ENCODE data around the gene CACNA1S.

Gene CACNA1S

DNA sequence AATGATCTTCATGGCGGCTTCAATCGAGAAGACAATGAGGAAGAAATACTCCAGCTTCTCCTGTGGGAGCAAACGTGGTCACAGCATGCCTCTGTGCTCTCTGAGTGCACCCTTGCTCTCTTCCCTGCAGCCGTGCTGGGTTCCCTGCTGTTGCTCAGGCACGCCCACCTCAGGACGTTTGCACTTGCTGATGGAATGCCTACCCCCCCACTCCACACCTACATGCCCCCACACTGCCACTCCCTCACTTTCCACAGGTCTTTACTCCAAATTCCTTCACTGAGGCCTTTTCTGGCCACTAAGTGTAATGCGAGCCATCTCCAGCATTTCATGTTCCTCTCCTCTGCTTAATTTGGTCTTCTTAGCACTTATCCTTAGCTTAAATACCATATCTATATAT lies 18.3 kb downstream of the CACNA1S start:
- no peak for DNase-seq (ENCODE audit: low read depth)

DNA sequence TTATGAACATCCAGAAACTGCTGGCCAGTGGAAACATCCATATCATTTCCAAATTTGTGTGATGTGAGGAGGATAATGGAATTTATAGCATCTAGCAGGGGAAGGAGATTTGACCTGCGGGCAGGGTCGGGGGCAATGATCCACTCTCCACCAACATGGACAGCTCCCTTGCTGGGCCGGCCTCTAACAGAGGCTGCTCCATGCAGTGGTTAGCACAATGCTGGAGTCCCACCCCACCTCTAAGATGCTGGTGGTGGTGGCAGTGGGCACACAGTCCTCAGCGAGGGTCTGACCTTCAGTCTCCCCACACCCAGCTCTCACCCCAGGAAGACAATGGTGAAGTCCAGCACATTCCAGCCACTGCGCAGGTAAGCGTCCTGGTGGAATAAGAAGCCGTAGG lies 18.7 kb downstream of the CACNA1S start:
- no peak for DNase-seq (ENCODE audit: low read depth)

DNA sequence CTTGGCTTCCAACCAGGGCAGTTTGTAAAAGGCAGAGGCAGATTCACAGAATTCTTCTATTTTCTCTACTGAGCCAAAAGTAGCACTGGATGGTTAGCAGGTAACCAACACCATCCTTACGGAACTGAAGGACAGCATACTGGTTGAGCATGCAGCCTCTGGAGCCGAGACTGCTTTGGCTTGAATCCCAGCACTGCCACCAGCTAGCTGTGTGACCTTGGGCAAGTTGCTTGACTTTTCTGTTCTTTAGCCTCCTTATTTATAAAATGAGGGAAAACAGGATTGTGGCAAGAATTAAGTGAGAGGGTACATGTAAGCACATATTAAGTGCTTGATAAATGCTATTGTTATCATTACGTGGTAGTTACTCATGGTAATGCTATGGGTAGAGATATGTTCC lies 19.5 kb downstream of the CACNA1S start:
- no peak for DNase-seq (ENCODE audit: low read depth)

DNA sequence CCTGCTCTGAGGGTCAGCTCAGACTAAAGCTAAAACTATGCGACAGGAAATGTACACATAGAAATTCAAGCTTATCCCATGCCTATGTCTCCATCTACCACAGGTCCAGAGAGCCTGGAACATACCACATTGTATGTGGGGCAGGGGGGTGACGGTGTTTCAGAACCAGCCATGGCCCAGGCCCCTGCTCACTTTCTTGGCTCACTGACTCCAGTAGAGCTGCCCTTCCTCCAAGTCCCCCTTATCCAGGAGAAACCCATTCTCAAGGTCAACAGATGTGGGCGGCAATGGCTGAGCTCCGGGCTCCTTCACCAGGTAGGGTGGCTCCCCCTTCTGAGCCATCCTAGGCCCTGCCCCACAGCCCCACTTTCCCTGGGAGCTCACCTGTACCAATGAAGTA lies 21.0 kb downstream of the CACNA1S start:
- DNase-seq (ENCODE audit: low read depth): no peak

DNA sequence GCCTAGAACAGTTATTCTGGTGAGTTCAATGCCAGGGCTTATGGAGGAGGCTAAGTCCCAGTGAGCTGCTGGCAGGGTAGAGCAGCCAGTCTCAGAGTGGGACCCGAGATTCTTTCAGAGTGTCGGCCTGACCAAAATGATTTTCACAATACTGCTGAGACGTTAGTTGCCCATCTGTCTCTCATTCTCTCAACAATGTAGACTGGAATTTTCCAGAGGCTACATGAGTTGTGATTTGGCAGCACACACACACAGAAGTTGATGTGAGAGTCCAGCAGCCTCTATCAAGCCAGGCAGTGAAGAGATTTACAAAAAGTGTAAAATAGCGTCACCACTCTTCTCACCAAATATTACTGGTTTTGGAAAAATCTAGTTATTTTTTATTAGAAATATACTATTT lies 21.7 kb downstream of the CACNA1S start:
- peak; percentile 31 for DNase-seq (ENCODE audit: low read depth)

DNA sequence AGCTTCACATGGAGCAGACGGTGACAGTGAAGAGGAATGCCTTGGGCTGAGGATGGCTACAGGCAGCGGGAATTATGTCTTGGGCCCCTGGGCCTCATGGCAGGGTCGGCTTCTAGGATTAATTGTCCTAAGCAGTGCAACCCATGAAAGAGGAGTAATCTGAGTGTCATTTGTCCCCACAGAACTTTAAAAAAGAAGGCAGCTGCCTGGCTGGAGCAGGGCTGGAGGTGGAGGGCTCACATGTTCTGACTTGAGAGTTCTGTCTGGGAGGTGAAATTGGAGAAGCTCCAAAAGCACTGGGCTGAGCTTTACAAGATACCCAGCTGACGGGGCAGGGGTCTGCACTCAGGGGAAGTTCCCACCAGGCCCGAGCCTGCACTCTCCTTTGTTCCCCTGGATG lies 22.6 kb downstream of the CACNA1S start:
- DNase-seq (ENCODE audit: low read depth): no peak

DNA sequence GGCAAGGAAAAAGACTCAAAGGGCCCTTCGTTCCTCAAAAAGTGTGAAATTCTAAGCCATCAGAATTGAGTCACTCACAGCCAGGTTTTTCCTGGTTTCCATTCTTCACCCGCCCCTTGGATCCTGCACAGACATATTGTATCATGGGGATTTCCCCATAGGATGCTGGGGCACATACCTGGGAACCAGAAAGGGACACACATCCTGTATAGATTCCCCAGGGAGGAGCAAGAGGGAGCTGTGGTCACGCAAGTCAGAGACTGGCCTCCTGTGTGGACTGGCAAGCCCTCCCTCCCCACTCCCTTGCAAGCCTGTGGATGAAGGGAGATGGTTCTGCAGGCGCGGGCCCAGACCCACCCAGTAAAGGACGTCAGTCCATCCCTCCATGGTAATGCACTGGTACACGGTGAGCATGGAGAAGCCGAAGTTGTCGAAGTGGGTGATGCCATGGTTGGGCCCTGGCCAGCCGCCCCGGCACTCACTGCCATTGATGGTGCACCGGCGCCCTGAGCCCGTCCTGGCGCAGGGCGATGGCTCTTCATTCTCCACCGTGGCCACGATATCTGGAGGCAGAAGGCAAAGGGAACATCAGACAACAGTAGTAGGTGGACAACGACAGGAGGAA lies 23.2 kb downstream of the CACNA1S start:
- no peak for DNase-seq (ENCODE audit: low read depth)

DNA sequence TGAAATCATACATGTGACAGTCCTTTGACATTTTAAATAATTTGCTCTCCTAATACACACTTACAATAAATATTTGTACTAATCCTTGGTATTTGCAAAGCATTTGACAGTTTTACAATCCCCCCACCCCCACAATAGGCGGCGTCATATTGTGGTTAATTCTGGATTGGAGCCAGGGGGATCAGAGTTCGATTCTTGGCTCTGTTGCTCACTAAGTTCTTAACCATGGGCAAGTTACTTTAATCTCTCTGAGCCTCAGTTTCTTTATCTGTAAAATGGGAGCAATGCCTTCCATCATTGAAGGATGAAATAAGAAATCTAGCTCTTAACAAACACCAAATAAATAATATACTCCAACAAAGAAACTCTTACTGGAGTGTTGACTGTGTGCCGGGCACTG lies 23.8 kb downstream of the CACNA1S start:
- DNase-seq (ENCODE audit: low read depth): no peak

DNA sequence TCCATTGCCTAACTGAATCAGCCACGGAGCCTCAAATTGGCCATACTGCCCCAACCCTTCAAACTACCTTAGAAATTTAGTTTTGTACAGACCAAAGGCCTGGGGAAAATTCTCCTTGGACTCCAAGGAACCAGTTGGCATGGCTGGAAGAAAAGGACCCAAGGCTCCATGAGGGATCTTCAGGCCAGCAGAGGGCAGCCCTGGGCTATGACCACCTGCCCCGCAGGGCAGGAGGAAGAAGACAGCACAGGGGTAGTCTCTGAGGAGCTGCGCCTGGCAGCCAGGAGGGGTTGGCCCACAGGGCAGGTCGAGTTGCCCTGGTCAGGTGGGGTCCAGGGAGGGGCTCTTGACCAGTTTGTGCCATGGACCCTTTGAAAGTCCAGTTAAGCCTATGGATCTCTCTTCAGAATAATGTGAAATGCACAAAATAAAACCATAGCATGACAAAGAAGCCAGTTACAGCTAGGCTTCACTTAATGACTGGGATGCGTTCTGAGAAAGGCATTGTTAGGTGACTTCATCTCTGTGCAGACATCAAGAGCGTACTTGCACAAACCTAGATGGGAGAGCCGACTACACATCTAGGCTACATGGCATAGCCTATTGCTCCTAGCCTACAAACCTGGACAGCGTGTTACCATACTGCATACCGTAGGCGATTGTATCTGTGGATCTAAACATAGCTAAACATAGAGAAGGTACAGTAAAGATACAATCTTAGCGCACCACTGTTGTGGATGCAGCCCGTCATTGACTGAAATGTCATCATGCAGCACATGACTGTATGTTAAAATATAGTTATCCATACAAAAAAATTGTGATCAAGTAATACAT lies 26.1 kb downstream of the CACNA1S start:
- DNase-seq (ENCODE audit: low read depth): peak; percentile 64

DNA sequence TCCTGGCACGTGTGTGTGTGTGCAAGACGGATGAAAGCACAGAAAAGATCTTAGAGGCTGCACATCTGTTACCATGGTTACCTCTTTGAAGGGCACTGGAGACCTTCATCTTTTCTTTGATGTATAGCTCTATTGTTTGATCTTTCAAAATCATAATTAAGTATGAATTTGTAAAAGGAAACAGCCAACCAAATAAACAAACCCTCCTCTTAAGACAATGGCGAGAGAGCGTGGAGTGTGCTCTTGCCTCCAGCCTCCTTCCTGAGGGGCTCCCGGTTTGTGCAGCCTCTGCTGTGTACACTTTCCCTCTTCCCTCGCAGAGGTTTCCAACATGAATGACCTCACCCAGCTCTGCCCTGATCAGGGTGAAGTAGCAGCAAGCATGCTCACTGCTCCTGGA lies 27.9 kb downstream of the CACNA1S start:
- DNase-seq (ENCODE audit: low read depth): no peak

DNA sequence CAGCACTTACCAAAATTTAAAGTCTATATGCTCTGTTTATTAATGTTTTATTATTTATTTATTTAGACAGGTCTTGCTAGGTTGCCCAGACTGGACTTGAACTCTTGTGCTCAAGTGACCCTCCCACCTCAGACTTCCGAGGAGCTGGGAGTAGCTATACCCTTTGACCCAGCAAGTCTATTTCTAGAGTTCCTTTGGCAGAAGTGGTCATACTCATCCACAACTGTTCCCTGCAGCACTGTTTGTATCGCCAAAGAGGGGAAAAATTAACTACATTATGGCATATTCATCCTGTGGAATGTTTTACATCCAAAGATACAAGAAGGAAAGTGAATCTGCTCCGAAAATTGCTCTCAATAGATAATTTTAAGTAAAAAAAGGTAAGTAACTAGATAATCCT lies 28.5 kb downstream of the CACNA1S start:
- no peak for DNase-seq (ENCODE audit: low read depth)

DNA sequence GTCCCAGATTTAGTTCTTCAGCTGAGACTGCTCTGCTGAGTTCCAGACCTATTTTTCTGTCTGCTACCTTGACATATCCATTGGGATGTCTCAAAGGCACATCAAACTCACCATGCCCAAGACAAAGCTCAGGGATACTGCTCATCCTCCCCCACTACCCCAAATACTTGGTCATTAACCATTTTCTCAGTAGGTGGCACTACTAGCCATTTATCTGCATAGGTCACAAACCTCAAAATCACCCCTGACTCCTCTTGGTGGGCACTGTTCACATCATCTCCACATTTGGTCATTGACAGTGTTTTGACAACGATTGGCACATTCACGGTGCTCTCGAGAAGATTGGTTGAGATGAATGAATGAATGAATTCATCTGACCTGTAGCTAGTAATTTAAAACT lies 32.1 kb downstream of the CACNA1S start:
- DNase-seq (ENCODE audit: low read depth): no peak

DNA sequence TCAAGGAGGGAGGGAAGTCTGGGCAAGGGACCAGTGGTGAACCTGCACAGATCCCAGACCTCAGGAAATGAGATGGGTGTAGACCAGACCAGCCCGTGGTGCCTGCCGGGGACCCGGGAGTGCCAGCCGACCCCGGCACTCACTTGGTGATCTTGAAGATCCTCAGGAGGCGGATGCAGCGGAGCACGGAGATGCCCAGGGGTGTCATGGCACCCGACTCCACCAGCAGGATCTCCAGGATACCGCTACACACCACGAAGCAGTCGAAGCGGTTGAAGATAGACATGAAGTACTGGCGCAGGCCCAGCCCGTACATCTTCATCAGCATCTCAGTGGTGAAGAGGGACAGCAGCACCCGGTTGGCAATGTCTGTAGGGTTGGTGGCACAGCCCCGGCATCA lies 34.5 kb downstream of the CACNA1S start:
- no peak for DNase-seq (ENCODE audit: low read depth)

DNA sequence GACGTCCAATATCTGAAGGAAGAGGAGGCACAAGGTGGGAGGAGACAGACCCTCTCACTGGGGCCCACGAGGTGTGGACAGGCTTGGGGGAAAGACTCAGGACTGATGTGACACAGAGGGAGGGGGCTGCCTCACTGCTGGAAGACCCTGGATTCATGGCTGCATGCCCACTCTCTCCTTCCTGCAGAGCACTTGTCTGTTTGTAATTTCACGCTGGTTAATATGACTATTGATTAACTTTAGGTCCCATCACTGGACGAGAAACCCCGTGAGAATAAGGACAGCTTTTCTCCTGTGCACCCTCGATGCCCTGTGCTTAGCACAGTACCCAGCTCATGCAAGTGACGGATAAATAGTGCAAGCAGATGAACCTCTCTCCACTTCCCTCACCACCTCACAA lies 35.1 kb downstream of the CACNA1S start:
- no peak for DNase-seq (ENCODE audit: low read depth)

DNA sequence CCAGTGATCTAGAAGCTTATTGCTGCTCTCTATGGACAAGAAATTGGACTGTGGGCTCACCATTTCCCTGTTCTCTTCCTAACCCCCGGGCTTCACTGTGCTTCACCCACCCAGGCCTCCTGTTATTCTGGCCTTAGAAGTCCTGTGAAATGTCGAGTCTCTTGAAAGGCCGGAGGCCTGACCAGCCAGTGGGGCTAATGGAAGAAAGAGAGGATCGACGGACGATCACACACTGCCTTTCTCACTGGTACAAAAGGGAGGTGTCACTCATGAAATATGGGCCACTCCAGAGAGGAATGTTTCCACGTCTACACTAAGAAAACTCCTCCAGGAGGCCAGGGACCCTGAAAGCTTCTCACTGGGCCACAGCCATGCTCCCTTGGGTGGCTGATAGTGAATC lies 36.1 kb downstream of the CACNA1S start:
- DNase-seq (ENCODE audit: low read depth): no peak

DNA sequence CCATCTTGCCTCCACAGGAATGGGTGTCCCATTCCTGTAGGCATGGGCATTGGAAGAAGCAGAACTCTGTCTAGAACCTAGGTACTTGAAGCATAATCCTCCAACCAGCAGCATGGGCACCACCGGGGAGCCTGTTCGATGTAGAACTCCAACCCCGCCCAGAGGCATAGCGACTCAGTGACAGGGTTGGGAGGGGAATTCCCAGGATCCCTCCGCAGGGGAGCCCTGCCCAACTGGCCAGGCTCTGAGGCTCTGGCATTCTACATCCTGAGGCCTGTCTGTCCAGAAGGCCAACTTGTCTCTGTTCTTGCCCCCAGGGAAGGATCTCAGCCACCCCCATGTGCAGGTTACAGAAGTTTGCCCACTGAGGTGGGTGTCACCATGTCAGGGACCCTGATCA lies 38.2 kb downstream of the CACNA1S start:
- DNase-seq (ENCODE audit: low read depth): no peak

DNA sequence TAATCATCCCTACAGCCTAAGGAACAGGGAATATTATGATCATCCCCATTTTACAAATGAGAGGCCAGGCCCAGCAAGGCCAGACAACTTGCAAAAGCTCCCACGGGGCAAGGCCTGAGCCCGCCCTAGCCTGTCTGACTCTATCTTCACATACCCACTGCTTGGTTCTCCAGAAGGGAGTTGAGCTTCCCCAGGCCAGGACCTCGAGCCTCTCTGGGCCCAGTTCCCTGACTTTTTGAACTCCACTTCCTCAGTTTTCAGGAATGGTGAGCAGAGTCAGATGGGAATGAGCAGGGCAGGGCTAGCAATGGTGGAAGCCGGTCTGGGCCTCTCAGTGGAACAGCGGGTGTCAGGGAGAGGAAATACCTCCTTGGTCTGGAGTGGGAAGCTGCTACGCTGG lies 39.3 kb downstream of the CACNA1S start:
- DNase-seq (ENCODE audit: low read depth): no peak

DNA sequence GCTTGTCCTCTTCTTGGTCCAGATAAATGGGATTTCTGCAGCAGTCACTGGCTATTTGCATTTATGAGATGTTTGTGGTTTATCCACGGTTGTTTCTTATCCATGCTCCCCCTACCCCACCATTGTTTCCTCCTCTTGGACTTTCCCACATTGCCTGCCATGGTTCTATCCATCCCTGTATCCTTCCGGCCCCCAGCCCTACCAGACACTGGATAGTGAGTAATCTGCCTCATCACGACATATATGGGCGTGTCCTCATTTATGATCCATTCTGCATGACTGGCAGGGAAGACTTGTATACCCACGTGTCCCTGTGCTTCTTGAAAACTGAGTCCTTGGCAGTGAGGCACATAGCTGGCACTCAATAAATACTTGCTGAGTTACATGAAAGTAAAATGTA lies 40.1 kb downstream of the CACNA1S start:
- peak; percentile 49 for DNase-seq (ENCODE audit: low read depth)

DNA sequence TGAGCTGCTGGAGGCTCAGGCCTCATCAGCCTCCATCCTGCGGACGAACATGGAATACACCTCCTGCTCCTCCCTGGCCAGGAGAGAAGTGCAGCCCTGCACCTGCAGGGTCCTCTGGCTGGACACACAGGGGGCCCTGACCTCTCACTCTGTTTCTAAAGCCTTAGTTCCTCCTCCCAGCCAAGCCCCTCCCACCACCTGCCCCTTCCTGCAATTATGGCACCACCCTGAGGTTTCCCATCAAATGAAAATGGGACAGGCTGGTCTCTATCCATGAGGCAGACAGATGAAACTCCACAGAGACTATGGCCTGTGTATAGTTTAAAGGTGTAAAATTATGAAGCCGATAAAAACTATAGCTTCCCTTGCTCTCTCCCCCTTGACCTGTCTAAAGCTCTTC lies 42.6 kb downstream of the CACNA1S start:
- DNase-seq (ENCODE audit: low read depth): no peak

DNA sequence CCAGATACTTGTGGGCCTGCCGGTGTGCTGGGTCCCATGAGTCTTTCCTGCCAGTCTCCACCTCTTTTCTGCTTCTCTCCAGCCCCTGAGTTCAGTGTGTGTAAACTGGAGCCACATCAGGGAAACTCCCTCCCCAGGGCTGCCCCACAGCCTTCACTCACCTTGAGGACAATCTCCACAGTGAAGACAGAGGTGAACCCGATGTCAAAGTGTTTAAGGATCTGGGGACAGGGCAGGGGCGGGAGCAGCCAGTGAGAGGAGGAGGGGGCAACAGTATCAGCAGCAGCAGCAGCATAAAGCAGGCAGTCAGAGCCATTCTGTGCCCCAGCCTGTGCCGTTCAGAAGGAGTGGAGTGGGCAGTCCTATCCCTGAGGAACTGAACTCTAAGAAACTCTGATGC lies 43.2 kb downstream of the CACNA1S start:
- DNase-seq (ENCODE audit: low read depth): no peak

DNA sequence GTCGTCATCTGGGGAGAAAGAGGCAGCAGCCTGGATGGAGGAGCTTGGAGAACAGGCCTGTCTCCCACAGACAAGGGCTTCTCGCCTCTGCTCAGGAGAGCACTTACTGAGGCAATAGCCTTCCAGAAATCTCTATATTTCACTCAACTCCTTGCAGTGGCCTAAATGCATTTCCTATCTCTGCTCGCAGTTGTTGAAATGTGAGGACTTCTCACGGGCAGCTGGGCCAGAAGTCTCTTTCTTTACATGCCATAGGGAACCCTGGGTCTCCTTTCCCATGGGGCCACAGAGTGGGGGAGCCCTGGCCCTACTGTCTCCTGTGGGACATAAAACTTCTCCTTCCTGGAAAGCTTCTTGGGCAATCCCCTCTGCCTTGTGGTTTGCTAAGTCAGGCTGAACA lies 45.2 kb downstream of the CACNA1S start:
- DNase-seq (ENCODE audit: low read depth): no peak

DNA sequence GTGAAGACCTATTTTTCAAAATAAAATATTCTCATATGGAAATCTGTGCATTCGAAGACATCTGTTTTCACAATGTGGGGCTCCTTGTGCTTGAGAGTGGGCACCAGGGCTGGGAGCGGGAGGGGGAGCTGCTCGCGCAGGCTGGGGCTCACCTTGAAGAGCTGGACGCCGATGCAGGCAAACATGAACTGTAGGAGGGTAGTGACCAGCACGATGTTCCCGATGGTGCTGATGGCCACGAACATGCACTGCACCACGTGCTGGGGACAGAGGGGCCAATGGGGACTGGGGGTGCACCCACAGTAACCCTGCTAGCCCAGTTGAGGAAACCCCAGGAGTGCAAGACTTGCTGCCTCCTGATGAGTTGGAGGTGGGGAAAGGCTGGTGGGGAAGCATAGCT lies 46.5 kb downstream of the CACNA1S start:
- DNase-seq (ENCODE audit: low read depth): no peak

DNA sequence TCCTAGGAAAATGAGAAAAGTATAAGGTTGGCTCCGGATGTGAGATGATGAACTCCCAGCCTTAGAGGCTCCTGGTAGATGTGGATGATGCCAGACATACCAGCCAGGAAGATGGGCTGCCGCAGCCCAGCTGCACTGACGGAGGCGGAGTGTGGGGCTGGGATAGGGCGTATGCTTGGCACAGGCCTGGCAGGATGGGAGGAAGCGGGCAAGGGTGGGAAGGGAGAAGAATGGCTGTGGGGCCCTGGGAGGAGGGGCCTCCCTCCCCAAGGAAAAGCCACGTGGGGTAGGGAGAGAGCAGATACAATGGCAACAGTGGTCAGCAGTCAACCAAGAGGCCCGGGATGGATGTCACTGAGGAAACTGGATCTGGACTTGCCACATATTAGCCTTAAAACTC lies 47.4 kb downstream of the CACNA1S start:
- DNase-seq (ENCODE audit: low read depth): no peak

DNA sequence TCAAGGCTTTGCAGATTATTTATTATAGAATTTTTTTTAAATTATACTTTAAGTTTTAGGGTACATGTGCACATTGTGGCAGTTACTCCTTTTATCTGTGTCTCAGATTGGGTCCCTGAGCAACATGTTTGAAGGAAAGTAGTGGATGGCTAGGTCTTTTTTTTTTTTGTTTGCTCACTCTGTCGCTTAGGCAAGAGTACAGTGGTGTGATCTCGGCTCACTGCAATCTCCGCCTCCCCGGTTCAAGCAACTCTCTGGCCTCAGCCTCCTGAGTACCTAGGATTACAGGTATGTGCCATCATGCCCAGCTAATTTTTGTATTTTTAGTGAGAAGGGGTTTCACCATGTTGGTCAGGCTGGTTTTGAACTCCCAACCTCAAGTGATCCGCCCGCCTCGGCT lies 49.1 kb downstream of the CACNA1S start:
- DNase-seq (ENCODE audit: low read depth): no peak
